Measurements from ENCODE around the gene CIROP.

Gene CIROP

GRCh38 chr14:23104591-23105347, at the start of gene CIROP:
Gene CIROP (minus strand): TSS chr14:23104989. CDS start chr14:23104920, 69 bp downstream.
- H3K27me3 Mint-ChIP-seq: no peaks in the 10 kb centered on the region
- no peaks in the 10 kb centered on the region for H3K4me1 Mint-ChIP-seq
- ATAC-seq (no peak), DNase-seq (no peak)
- no peaks in the 10 kb centered on the region for H3K9me3 Mint-ChIP-seq
- no peak within 1 kb of the TSS for H3K27ac Mint-ChIP-seq
- H3K4me3 Mint-ChIP-seq: no peak within 1 kb of the TSS

GRCh38 chr14:23153851-23154796, 49.3 kb upstream of the CIROP start:
- H3K27ac Mint-ChIP-seq: peak overlapping the region; percentile 4 to 15
- ATAC-seq (no peak), DNase-seq (no peak)
- peak overlapping the region in 1 of 2 donors; percentile 25 for H3K4me3 Mint-ChIP-seq
- no peaks in the 10 kb centered on the region for H3K9me3 Mint-ChIP-seq
- H3K4me1 Mint-ChIP-seq: peaks cover 24% of the 10 kb centered on the region
- H3K27me3 Mint-ChIP-seq: no peaks in the 10 kb centered on the region

- Mint-ChIP-seq H3K27ac (no peak overlapping the region), H3K4me1 (peaks cover 29% of the 10 kb centered on the region), H3K27me3 (no peaks in the 10 kb centered on the region), H3K4me3 (no peak overlapping the region), H3K9me3 (no peaks in the 10 kb centered on the region)
- DNase-seq (no peak), ATAC-seq (no peak)
These were observed 46.6 kb upstream of the CIROP start for GRCh38 chr14:23151342-23151741.

GRCh38 chr14:23149745-23150144, 45.0 kb upstream of the CIROP start:
- DNase-seq (no peak), ATAC-seq (no peak)
- H3K27ac Mint-ChIP-seq: peak overlapping the region in 1 of 2 donors; percentile 7
- no peaks in the 10 kb centered on the region for H3K9me3 Mint-ChIP-seq
- no peaks in the 10 kb centered on the region for H3K27me3 Mint-ChIP-seq
- peaks cover 27% of the 10 kb centered on the region for H3K4me1 Mint-ChIP-seq
- no peak overlapping the region for H3K4me3 Mint-ChIP-seq

GRCh38 chr14:23148591-23149249, 43.9 kb upstream of the CIROP start:
- Mint-ChIP-seq H3K9me3 (no peaks in the 10 kb centered on the region), H3K27me3 (no peaks in the 10 kb centered on the region), H3K4me1 (peaks cover 17% of the 10 kb centered on the region), H3K4me3 (no peak overlapping the region), H3K27ac (no peak overlapping the region)
- no peak for DNase-seq
- ATAC-seq: no peak

GRCh38 chr14:23147676-23148075, 42.9 kb upstream of the CIROP start:
- DNase-seq: no peak
- H3K27ac Mint-ChIP-seq: no peak overlapping the region
- no peaks in the 10 kb centered on the region for H3K9me3 Mint-ChIP-seq
- no peak overlapping the region for H3K4me3 Mint-ChIP-seq
- peaks cover 10% of the 10 kb centered on the region for H3K4me1 Mint-ChIP-seq
- ATAC-seq: no peak
- H3K27me3 Mint-ChIP-seq: no peaks in the 10 kb centered on the region

- Mint-ChIP-seq H3K27me3 (no peaks in the 10 kb centered on the region), H3K9me3 (no peaks in the 10 kb centered on the region), H3K4me1 (peaks cover 10% of the 10 kb centered on the region), H3K4me3 (no peak overlapping the region), H3K27ac (peak overlapping the region in 1 of 2 donors; percentile 30)
- DNase-seq (no peak), ATAC-seq (no peak)
These were observed 42.2 kb upstream of the CIROP start for GRCh38 chr14:23146980-23147379.

- H3K9me3 Mint-ChIP-seq: no peaks in the 10 kb centered on the region
- ATAC-seq (no peak), DNase-seq (no peak)
- H3K27ac Mint-ChIP-seq: no peak overlapping the region
- peaks cover 10% of the 10 kb centered on the region for H3K4me1 Mint-ChIP-seq
- no peaks in the 10 kb centered on the region for H3K27me3 Mint-ChIP-seq
- no peak overlapping the region for H3K4me3 Mint-ChIP-seq
These were observed 41.6 kb upstream of the CIROP start for GRCh38 chr14:23146351-23146910.

- no peak for ATAC-seq
- no peaks in the 10 kb centered on the region for H3K27me3 Mint-ChIP-seq
These were observed 41.1 kb upstream of the CIROP start for GRCh38 chr14:23145794-23146350.

GRCh38 chr14:23143911-23144310, 39.1 kb upstream of the CIROP start:
- ATAC-seq (no peak), DNase-seq (no peak)
- Mint-ChIP-seq H3K9me3 (no peaks in the 10 kb centered on the region), H3K27ac (no peak overlapping the region), H3K4me3 (no peak overlapping the region), H3K27me3 (no peaks in the 10 kb centered on the region), H3K4me1 (peaks cover 15% of the 10 kb centered on the region)

More at GRCh38 chr14:23145794-23146350, 41.1 kb upstream of the CIROP start:
- Mint-ChIP-seq H3K4me3 (no peak overlapping the region), H3K4me1 (peaks cover 10% of the 10 kb centered on the region), H3K9me3 (no peaks in the 10 kb centered on the region), H3K27ac (no peak overlapping the region)
- no peak for DNase-seq

- H3K4me1 Mint-ChIP-seq: peaks cover 15% of the 10 kb centered on the region
- DNase-seq (no peak), ATAC-seq (no peak)
- no peak overlapping the region for H3K27ac Mint-ChIP-seq
- no peak overlapping the region for H3K4me3 Mint-ChIP-seq
- no peaks in the 10 kb centered on the region for H3K9me3 Mint-ChIP-seq
- no peaks in the 10 kb centered on the region for H3K27me3 Mint-ChIP-seq
These were observed 38.0 kb upstream of the CIROP start for GRCh38 chr14:23142826-23143225.

- H3K4me1 Mint-ChIP-seq: peaks cover 15% of the 10 kb centered on the region
- H3K4me3 Mint-ChIP-seq: no peak overlapping the region
- ATAC-seq (no peak), DNase-seq (no peak)
- no peaks in the 10 kb centered on the region for H3K9me3 Mint-ChIP-seq
- H3K27me3 Mint-ChIP-seq: no peaks in the 10 kb centered on the region
- H3K27ac Mint-ChIP-seq: no peak overlapping the region
These were observed 37.1 kb upstream of the CIROP start for GRCh38 chr14:23141706-23142444.

GRCh38 chr14:23140371-23140770, 35.6 kb upstream of the CIROP start:
- Mint-ChIP-seq H3K4me1 (peaks cover 4% of the 10 kb centered on the region), H3K27me3 (no peaks in the 10 kb centered on the region), H3K27ac (no peak overlapping the region), H3K9me3 (no peaks in the 10 kb centered on the region), H3K4me3 (no peak overlapping the region)
- ATAC-seq (no peak), DNase-seq (no peak)

- Mint-ChIP-seq H3K9me3 (no peaks in the 10 kb centered on the region), H3K4me3 (no peak overlapping the region), H3K27me3 (no peaks in the 10 kb centered on the region), H3K4me1 (peaks cover 4% of the 10 kb centered on the region), H3K27ac (no peak overlapping the region)
- DNase-seq: no peak
- no peak for ATAC-seq
These were observed 35.1 kb upstream of the CIROP start for GRCh38 chr14:23139874-23140273.

Data from stimulated activated naive CD8-positive, alpha-beta T cell treated with anti-CD3 and anti-CD28 coated beads, Interleukin-15, amount 100 ng/mL, for 72 hours (primary cell).